ENCODE results near the gene KCTD10. TPM values are rescaled to one million over a fixed set of nuclear protein-coding genes. Genes with fewer than 3 reads are reported as not detected.
A peak's percentile ranks its signal among the peaks of the same experiment; 100 is the strongest.

The KCTD10 gene
- total and polyA plus RNA-seq, 9 of the 15 experiments (the other 6 are each of a cell fraction or from before 2014, with no cell fraction given), result 1.9 to 37.5 (median 15.7) TPM

DNA sequence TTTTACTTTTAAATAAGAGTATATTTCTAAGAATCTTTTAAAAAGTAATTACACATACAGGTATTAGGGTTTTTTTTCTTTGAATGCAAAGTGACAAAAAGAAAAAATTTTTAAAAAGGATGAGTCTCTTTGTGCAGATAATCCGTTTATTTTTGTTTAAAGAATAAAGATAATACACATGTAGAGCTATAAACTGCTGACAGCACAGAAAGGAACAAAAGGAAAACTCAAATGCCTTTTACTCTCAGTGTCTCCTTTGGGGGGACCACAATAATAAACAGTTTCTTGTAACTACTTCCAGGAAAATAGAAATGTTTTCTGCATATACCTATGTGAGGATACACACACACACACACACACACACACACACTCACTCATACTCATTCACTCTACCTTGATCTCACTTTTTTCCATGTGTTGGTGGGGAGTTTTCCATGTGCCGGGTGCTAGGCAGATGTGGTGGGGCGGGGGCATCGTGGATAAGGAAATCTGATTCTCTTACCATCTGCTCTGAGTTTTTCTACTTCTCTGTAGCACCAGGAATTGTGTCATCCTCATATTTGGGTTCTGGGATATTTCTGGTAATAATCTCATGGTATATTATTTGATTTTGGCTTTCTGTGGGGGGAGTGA lies 58.1 kb downstream of the KCTD10 start:
- TF ChIP-seq WHSC1 (IDR thresholded peaks at IDR 0.05; ENCODE audit: low read length) (no peak), NCOA4 (IDR thresholded peaks at IDR 0.05; ENCODE audit: partially characterized antibody) (no peak), ZNF561 (CRISPR knock-in tag; conservative IDR thresholded peaks at IDR 0.05) (no peak), STAG1 (CRISPR knock-in tag; IDR thresholded peaks at IDR 0.05; ENCODE audit: borderline replicate concordance) (no peak), ETV1 (tag; conservative IDR thresholded peaks at IDR 0.05; ENCODE audit: low read depth) (no peak), C11orf30 (IDR thresholded peaks at IDR 0.05; ENCODE audit: low read depth) (peak; percentile 42; the same call in 1 of the 2 replicates), NFYB (IDR thresholded peaks at IDR 0.05; ENCODE audit: extremely low read depth, insufficient read length) (no peak), XRCC5 (IDR thresholded peaks at IDR 0.05; ENCODE audit: low read depth, low read length) (no peak), ZNF316 (IDR thresholded peaks at IDR 0.05) (peak; percentile 68), MAFG (tag; conservative IDR thresholded peaks at IDR 0.05) (0 out of 2 replicates have a peak, but pooled peaks have one; percentile 19), JUNB (CRISPR knock-in tag; conservative IDR thresholded peaks at IDR 0.05) (no peak), ZFX (CRISPR knock-in tag; IDR thresholded peaks at IDR 0.05) (no peak), MAFK (IDR thresholded peaks at IDR 0.05; ENCODE audit: low read length) (peak; percentile 27; the same call in 1 of the 2 replicates), ZNF140 (CRISPR knock-in tag; IDR thresholded peaks at IDR 0.05) (no peak), ZNF232 (CRISPR knock-in tag; IDR thresholded peaks at IDR 0.05) (no peak), JUN (IDR thresholded peaks at IDR 0.05; ENCODE audit: borderline replicate concordance, low read depth, low read length) (no peak), JUN (CRISPR knock-in tag; IDR thresholded peaks at IDR 0.05; ENCODE audit: borderline replicate concordance) (no peak), ZNF324 (CRISPR knock-in tag; IDR thresholded peaks at IDR 0.05) (no peak)
- TF ChIP-seq, protein P1, sequence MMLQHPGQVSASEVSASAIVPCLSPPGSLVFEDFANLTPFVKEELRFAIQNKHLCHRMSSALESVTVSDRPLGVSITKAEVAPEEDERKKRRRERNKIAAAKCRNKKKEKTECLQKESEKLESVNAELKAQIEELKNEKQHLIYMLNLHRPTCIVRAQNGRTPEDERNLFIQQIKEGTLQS (IDR thresholded peaks at IDR 0.05), result no peak
- TF ChIP-seq, protein P1 (CRISPR knock-in tag; conservative IDR thresholded peaks at IDR 0.05), result no peak
- TF ChIP-seq, protein P2, sequence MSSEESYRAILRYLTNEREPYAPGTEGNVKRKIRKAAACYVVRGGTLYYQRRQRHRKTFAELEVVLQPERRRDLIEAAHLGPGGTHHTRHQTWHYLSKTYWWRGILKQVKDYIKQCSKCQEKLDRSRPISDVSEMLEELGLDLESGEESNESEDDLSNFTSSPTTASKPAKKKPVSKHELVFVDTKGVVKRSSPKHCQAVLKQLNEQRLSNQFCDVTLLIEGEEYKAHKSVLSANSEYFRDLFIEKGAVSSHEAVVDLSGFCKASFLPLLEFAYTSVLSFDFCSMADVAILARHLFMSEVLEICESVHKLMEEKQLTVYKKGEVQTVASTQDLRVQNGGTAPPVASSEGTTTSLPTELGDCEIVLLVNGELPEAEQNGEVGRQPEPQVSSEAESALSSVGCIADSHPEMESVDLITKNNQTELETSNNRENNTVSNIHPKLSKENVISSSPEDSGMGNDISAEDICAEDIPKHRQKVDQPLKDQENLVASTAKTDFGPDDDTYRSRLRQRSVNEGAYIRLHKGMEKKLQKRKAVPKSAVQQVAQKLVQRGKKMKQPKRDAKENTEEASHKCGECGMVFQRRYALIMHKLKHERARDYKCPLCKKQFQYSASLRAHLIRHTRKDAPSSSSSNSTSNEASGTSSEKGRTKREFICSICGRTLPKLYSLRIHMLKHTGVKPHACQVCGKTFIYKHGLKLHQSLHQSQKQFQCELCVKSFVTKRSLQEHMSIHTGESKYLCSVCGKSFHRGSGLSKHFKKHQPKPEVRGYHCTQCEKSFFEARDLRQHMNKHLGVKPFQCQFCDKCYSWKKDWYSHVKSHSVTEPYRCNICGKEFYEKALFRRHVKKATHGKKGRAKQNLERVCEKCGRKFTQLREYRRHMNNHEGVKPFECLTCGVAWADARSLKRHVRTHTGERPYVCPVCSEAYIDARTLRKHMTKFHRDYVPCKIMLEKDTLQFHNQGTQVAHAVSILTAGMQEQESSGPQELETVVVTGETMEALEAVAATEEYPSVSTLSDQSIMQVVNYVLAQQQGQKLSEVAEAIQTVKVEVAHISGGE (CRISPR knock-in tag; IDR thresholded peaks at IDR 0.05), result no peak
- H3K79me2 ChIP-seq (ENCODE audit: control insufficient read depth, insufficient read depth, low read length), result no peaks in the 10 kb centered on the region
- no peak overlapping the region for H2AFZ ChIP-seq (ENCODE audit: low read depth, low read length)
- ChIA-PET POLR2A (no interaction called here), CTCF (ENCODE audit: low intra/inter-chr PET ratio) (no interaction called here)
- H4K20me1 ChIP-seq (replicated peaks; ENCODE audit: control insufficient read depth, insufficient read depth, low read length), result 0 out of 2 replicates have a peak, but pooled peaks cover 2% of the 10 kb centered on the region
- H3K4me2 ChIP-seq (ENCODE audit: insufficient read depth, low read length), result no peak overlapping the region
- H3K36me3 ChIP-seq (ENCODE audit: control insufficient read depth, insufficient read depth, low read length), result no peaks in the 10 kb centered on the region
- H3K9me3 ChIP-seq (replicated peaks; ENCODE audit: control insufficient read depth, insufficient read depth, low read depth, low read length), result no peaks in the 10 kb centered on the region
- H3K27ac ChIP-seq (ENCODE audit: extremely low read depth, low read depth, low read length), result no peak overlapping the region
- H3K9ac ChIP-seq (ENCODE audit: insufficient read depth in 1 of 2, low read depth in 2 of 2, low read length in 2 of 2), result no peak overlapping the region
- peaks cover 2 to 31% of the 10 kb centered on the region in 2 experiments; a peak in 2 of 5 replicates for H3K27me3 ChIP-seq (ENCODE audit: control insufficient read depth in 2 of 2, insufficient read depth in 2 of 2, low read length in 2 of 2)
- intact Hi-C loops (cut with micrococcal nuclease), result no loop called here
- no peaks in the 10 kb centered on the region for H3K4me1 ChIP-seq (replicated peaks in 1 of 2; ENCODE audit: control insufficient read depth in 2 of 2, insufficient read depth in 2 of 2, low read length in 2 of 2)
- no peaks in the 10 kb centered on the region for H3K9me1 ChIP-seq (ENCODE audit: control insufficient read depth, insufficient read depth, low read length)
- BruUV-seq (replicated peaks), result no TSS peak
- no peak for DNase-seq (ENCODE audit: extremely low read depth in 1 of 4, low spot score in 3 of 4)
- no peak for FAIRE-seq
- no peak for ATAC-seq
- WGBS (ENCODE audit: insufficient coverage, low coverage, missing lambda C conversion rate), result 8% methylated on average over 4 of the region's 4 CpGs
- no peak overlapping the region for H3K4me3 ChIP-seq
- in situ Hi-C loops (cut with MboI), result no loop called here
